ENCODE measurements around the gene KRT6C. TPM values are rescaled to one million over a fixed set of nuclear protein-coding genes. Genes with fewer than 3 reads are reported as not detected.

The KRT6C gene
- polyA plus RNA-seq, 1 experiment = not detected

DNA sequence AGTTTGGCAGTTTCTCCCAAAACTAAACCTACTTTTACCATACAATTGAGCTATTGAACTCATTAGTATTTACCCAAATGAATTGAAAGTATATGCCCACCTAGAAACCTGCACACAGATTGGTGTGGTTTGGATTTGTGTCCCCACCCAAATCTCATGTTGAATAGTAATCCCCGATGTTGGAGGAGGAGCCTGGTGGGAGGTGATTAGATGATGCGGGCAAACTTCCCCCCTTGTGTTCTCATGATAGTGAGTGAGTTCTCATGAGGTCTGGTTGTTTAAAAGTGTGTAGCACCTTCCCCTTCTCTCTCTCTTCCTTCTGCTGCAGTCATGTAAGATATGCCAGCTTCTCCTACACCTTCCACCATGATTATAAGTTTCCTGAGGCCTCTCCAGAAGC, 4.0 kb upstream of the KRT6C start:
- no peak overlapping the region for H3K4me3 ChIP-seq (ENCODE audit: low read depth, low read length)
- H3K27me3 ChIP-seq (ENCODE audit: control insufficient read depth, insufficient read depth, low read length) = peaks cover 8% of the 10 kb centered on the region
- TF ChIP-seq, protein P1, sequence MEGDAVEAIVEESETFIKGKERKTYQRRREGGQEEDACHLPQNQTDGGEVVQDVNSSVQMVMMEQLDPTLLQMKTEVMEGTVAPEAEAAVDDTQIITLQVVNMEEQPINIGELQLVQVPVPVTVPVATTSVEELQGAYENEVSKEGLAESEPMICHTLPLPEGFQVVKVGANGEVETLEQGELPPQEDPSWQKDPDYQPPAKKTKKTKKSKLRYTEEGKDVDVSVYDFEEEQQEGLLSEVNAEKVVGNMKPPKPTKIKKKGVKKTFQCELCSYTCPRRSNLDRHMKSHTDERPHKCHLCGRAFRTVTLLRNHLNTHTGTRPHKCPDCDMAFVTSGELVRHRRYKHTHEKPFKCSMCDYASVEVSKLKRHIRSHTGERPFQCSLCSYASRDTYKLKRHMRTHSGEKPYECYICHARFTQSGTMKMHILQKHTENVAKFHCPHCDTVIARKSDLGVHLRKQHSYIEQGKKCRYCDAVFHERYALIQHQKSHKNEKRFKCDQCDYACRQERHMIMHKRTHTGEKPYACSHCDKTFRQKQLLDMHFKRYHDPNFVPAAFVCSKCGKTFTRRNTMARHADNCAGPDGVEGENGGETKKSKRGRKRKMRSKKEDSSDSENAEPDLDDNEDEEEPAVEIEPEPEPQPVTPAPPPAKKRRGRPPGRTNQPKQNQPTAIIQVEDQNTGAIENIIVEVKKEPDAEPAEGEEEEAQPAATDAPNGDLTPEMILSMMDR (IDR thresholded peaks at IDR 0.05; ENCODE audit: low read depth, low read length) = no peak
- DNase-seq (ENCODE audit: low read depth, low spot score) = no peak
- H3K27ac ChIP-seq (ENCODE audit: low read depth, low read length) = no peak overlapping the region
- POLR2A ChIA-PET = no interaction called here
- no peaks in the 10 kb centered on the region for H3K9me3 ChIP-seq (ENCODE audit: control insufficient read depth, insufficient read depth, low read length)
- CTCF ChIA-PET = interaction anchor here (0.8 kb wide), 1 partner anchor 503 kb away, joined by 3 read pairs; no protein-coding TSS in a partner anchor

DNA sequence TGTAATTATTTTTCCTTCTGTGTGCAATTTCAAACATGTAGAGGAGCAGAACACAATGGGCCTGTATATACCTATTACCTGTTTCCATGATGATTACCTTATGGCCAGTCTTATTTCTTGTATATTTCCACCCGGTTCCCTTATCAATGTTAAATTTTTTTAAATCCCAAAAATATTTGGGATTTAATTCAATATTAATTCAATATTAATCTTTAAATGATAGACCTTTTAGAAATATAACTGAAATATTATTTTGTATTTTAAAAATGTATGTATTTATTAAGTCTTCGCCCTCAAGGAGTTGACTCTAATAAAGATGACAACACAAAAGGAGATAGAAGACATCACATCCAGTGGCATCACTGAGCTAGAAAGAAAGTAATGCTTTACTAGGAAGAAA, 607 bp upstream of the KRT6C start:
- Histone ChIP-seq H3K27me3 (ENCODE audit: control insufficient read depth, insufficient read depth, low read length) (peaks cover 9% of the 10 kb centered on the region), H3K4me3 (ENCODE audit: low read depth, low read length) (no peak overlapping the region), H3K9me3 (ENCODE audit: control insufficient read depth, insufficient read depth, low read length) (no peaks in the 10 kb centered on the region), H3K27ac (ENCODE audit: low read depth, low read length) (no peak overlapping the region)
- POLR2A ChIA-PET = no interaction called here
- no peak for DNase-seq (ENCODE audit: low read depth, low spot score)
- CTCF ChIA-PET = no interaction called here
- TF ChIP-seq, protein P1 (IDR thresholded peaks at IDR 0.05; ENCODE audit: low read depth, low read length) = no peak

DNA sequence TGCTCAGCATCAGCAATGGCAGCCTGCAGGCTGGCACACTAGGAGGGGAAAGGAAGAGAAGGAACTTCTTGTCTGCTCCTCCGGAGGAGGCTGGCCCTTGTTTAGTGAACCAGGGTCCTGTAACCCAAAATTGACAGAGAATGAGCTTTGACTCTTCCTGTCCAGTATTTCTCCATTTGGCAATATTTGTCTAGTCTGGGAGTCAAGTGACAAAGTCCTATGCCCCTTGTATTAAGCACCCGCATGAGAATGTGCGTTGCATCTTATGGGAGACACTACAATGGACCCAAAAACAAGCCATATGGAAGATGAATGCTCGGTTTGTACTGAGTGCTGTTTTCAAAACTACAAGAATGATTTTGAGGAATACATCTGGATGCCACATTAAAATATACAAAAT, 3.8 kb downstream of the KRT6C start:
- H3K9me3 ChIP-seq (ENCODE audit: control insufficient read depth, insufficient read depth, low read length) = no peaks in the 10 kb centered on the region
- no peak overlapping the region for H3K27ac ChIP-seq (ENCODE audit: low read depth, low read length)
- ChIA-PET CTCF (no interaction called here), POLR2A (no interaction called here)
- TF ChIP-seq, protein P1 (IDR thresholded peaks at IDR 0.05; ENCODE audit: low read depth, low read length) = no peak
- H3K4me3 ChIP-seq (ENCODE audit: low read depth, low read length) = no peak overlapping the region
- H3K27me3 ChIP-seq (ENCODE audit: control insufficient read depth, insufficient read depth, low read length) = peaks cover 5% of the 10 kb centered on the region
- no peak for DNase-seq (ENCODE audit: low read depth, low spot score)

DNA sequence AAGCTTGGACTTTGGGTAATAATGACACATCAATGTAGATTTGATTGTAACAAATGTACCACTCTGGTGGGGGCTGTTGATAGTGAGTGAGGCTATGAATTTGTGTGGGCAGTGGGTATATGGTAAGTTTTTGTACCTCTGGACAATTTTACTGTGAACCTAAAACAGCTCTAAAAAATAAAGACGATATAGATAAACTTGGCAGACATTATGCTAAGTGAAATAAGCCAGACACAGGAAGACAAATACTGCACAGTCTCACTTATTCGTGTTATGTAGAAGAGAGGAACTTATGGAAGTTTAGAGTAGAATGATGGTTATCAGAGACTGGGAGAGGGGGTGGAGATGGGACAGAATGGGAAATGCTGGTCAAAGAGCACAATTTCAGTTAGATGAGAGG, 8.7 kb downstream of the KRT6C start:
- Histone ChIP-seq H3K9me3 (ENCODE audit: control insufficient read depth, insufficient read depth, low read length) (no peaks in the 10 kb centered on the region), H3K27ac (ENCODE audit: low read depth, low read length) (no peak overlapping the region), H3K4me3 (ENCODE audit: low read depth, low read length) (no peak overlapping the region), H3K27me3 (ENCODE audit: control insufficient read depth, insufficient read depth, low read length) (peaks cover 2% of the 10 kb centered on the region)
- DNase-seq (ENCODE audit: low read depth, low spot score) = no peak
- TF ChIP-seq, protein P1 (IDR thresholded peaks at IDR 0.05; ENCODE audit: low read depth, low read length) = no peak
- ChIA-PET CTCF (interaction anchor here (1.1 kb wide), 1 partner anchor 92 kb away, joined by 4 read pairs; no protein-coding TSS in a partner anchor), POLR2A (no interaction called here)

DNA sequence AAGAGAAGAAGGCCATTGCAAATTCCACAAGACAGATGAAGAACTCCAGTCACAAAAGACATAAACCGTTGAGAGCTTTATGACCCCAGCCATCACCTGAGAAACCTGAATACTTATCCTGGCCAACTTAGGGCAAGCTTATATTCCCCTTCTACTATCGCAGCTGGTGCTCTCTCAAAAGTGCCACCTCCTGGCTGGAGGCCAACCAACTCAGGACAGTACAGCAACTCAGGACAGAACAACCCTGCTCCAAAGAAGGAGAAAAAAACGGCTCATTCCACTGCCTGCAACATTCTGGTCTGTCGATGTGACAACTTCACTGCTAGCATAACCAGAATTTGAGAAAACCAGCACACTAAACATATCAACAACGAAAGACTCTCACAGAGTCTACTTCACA, 11.9 kb downstream of the KRT6C start:
- Histone ChIP-seq H3K27ac (ENCODE audit: low read depth, low read length) (no peak overlapping the region), H3K27me3 (ENCODE audit: control insufficient read depth, insufficient read depth, low read length) (peaks cover 4% of the 10 kb centered on the region), H3K9me3 (ENCODE audit: control insufficient read depth, insufficient read depth, low read length) (no peaks in the 10 kb centered on the region), H3K4me3 (ENCODE audit: low read depth, low read length) (no peak overlapping the region)
- ChIA-PET POLR2A (no interaction called here), CTCF (no interaction called here)
- TF ChIP-seq, protein P1 (IDR thresholded peaks at IDR 0.05; ENCODE audit: low read depth, low read length) = no peak
- no peak for DNase-seq (ENCODE audit: low read depth, low spot score)
